ENCODE results near the gene ITSN2. TPM values are rescaled to one million over a fixed set of nuclear protein-coding genes. Genes with fewer than 3 reads are reported as not detected.

Gene ITSN2
- total and polyA plus RNA-seq, 2 of the 8 experiments (the other 6 are each of a cell fraction or from before 2014, with no cell fraction given): 9.3 to 17.0 TPM

DNA sequence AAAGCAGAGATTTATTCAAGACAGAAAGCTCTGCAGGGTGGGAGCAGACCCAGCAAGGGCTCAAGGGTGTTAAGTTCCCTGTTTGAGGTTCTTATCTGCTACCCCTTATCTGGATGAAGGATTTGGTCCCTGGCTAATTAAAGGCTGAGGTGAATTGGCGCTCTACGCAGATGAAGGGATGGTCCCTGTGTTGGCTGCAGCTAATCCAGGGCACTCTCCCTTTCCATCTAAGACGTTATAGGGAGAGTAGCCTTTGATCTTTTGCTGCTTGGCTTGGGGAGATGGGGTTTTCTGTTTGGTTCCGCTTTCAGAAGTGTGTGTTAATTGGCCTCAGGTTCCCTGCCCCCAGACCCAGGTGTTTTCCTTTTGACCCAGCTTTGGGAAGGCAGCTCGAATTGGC lies 168.5 kb downstream of the ITSN2 start:
- no peak overlapping the region for H2BK15ac ChIP-seq (ENCODE audit: low read length)
- no peak overlapping the region for H4K8ac ChIP-seq (ENCODE audit: extremely low read depth, insufficient read depth, low read length)
- POLR2A ChIA-PET (ENCODE audit: partially characterized antibody): no interaction called here
- no peaks in the 10 kb centered on the region for H3K36me3 ChIP-seq (ENCODE audit: control insufficient read depth in 2 of 4, insufficient read depth in 4 of 4, low read length in 3 of 4)
- H3K4me1 ChIP-seq (replicated peaks in 1 of 4; ENCODE audit: control insufficient read depth in 3 of 4, insufficient read depth in 4 of 4, low read length in 3 of 4): no peaks in the 10 kb centered on the region
- no peak overlapping the region for H4K91ac ChIP-seq (replicated peaks; ENCODE audit: insufficient read length, low read length)
- CTCF ChIA-PET (ENCODE audit: partially characterized antibody): interaction anchor here (2.3 kb wide), 1 partner anchor 10 kb away, joined by 9 read pairs; no protein-coding TSS in a partner anchor
- H3K9me3 ChIP-seq (ENCODE audit: insufficient read depth in 2 of 2, low read depth in 1 of 2, low read length in 1 of 2): no peaks in the 10 kb centered on the region
- H3K9ac ChIP-seq (replicated peaks in 1 of 4; ENCODE audit: extremely low read depth in 1 of 4, low read depth in 3 of 4, low read length in 3 of 4): no peak overlapping the region
- no peak overlapping the region for H3K27ac ChIP-seq (ENCODE audit: low read depth, low read length)
- no peaks in the 10 kb centered on the region for H3K23me2 ChIP-seq (ENCODE audit: low read depth, low read length)
- H3K4me2 ChIP-seq (ENCODE audit: insufficient read depth in 1 of 2, low read depth in 2 of 2, low read length in 2 of 2): no peak overlapping the region
- H2BK120ac ChIP-seq (replicated peaks; ENCODE audit: low read depth, low read length): no peak overlapping the region
- no peak for TF ChIP-seq ATF3 (IDR thresholded peaks at IDR 0.05; ENCODE audit: insufficient read depth, low read depth, low read length)
- TF ChIP-seq TAF7 (optimal IDR thresholded peaks at IDR 0.05; ENCODE audit: borderline replicate concordance, low read depth, low read length): no peak
- no peak for TF ChIP-seq PHF8 (conservative IDR thresholded peaks at IDR 0.05; ENCODE audit: low read depth, low read length)
- TF ChIP-seq BCL11A (IDR thresholded peaks at IDR 0.05; ENCODE audit: low read depth in 2 of 2, low read length in 2 of 2): no peak
- no peak for TF ChIP-seq YY1 (IDR thresholded peaks at IDR 0.05; ENCODE audit: low read depth, low read length)
- no peak for TF ChIP-seq CEBPB (IDR thresholded peaks at IDR 0.05; ENCODE audit: low read depth, low read length)
- no peak for TF ChIP-seq EZH2 (IDR thresholded peaks at IDR 0.05; ENCODE audit: low read depth, low read length, severe bottlenecking)
- no peak for TF ChIP-seq FOSL1 (IDR thresholded peaks at IDR 0.05; ENCODE audit: insufficient read depth, low read depth, low read length)
- TF ChIP-seq RAD21 (IDR thresholded peaks at IDR 0.05 in 1 of 2, conservative IDR thresholded peaks at IDR 0.05 in 1 of 2; ENCODE audit: low read depth in 2 of 2, low read length in 2 of 2): no peak
- no peak for TF ChIP-seq JUN (IDR thresholded peaks at IDR 0.05; ENCODE audit: low read depth, low read length)
- no peak for TF ChIP-seq KDM5A (IDR thresholded peaks at IDR 0.05; ENCODE audit: low read length)
- no peak for TF ChIP-seq GTF2F1 (IDR thresholded peaks at IDR 0.05; ENCODE audit: borderline replicate concordance, low read depth, low read length)
- H3K18ac ChIP-seq (ENCODE audit: extremely low read depth, low read length): no peak overlapping the region
- H2BK20ac ChIP-seq (ENCODE audit: low read length): no peak overlapping the region
- no peak overlapping the region for H3K4ac ChIP-seq (replicated peaks; ENCODE audit: insufficient read length, low read depth, low read length)
- peaks cover 0 to 2% (median 0%) of the 10 kb centered on the region in 4 experiments; a peak in 3 of 7 replicates for H3K27me3 ChIP-seq (replicated peaks in 1 of 4; ENCODE audit: control insufficient read depth in 3 of 4, extremely low read depth in 1 of 4, insufficient read depth in 3 of 4, low read length in 3 of 4)
- H4K20me1 ChIP-seq (replicated peaks in 1 of 2; ENCODE audit: control insufficient read depth in 1 of 2, insufficient read depth in 2 of 2, low read length in 2 of 2): no peaks in the 10 kb centered on the region
- no peak overlapping the region for H3K4me3 ChIP-seq (ENCODE audit: extremely low read depth in 1 of 4, insufficient read depth in 2 of 4, low read depth in 3 of 4, low read length in 4 of 4)
- H3K14ac ChIP-seq (ENCODE audit: insufficient read length): no peak overlapping the region
- no peak overlapping the region for H3K23ac ChIP-seq (ENCODE audit: insufficient read length)
- no peak overlapping the region for H3K56ac ChIP-seq (replicated peaks; ENCODE audit: insufficient read length, low read depth, low read length)
- DNase-seq (ENCODE audit: low read depth in 1 of 2, low spot score in 2 of 2) (peak in 1 of 2 experiments; percentile 29), FAIRE-seq (no peak)
- H3K79me1 ChIP-seq (ENCODE audit: low read depth, low read length): no peaks in the 10 kb centered on the region
- H4K5ac ChIP-seq (ENCODE audit: insufficient read length, low read depth, low read length): no peak overlapping the region
- H3K79me2 ChIP-seq (ENCODE audit: control insufficient read depth in 1 of 2, insufficient read depth in 2 of 2, low read length in 2 of 2): no peaks in the 10 kb centered on the region
- H2BK5ac ChIP-seq (ENCODE audit: low read depth, low read length): no peak overlapping the region
- no peak overlapping the region for H2AK5ac ChIP-seq (ENCODE audit: low read depth, low read length)
- WGBS, 2 experiments (ENCODE audit: extremely low coverage in 1 of 2, insufficient coverage in 1 of 2, insufficient read length in 1 of 2, insufficient replicate concordance in 2 of 2, low coverage in 1 of 2, low lambda C conversion rate in 2 of 2, missing lambda C conversion rate in 1 of 2): 89% methylated on average over 5 of the region's 5 CpGs; no CpG with 5 or more reads in 1 of the 2 experiments
- no peak overlapping the region for H2BK12ac ChIP-seq (ENCODE audit: low read depth, low read length)
- no peak overlapping the region for H2AFZ ChIP-seq (ENCODE audit: low read length)

All from H1 (cell line).